ENCODE measurements around the gene PEX10. TPM values are rescaled to one million over a fixed set of nuclear protein-coding genes. Genes with fewer than 3 reads are reported as not detected.

Gene PEX10
- total and polyA plus RNA-seq, 2 of the 8 experiments (the other 6 are each of a cell fraction or from before 2014, with no cell fraction given) = 24.3 to 26.9 TPM

DNA sequence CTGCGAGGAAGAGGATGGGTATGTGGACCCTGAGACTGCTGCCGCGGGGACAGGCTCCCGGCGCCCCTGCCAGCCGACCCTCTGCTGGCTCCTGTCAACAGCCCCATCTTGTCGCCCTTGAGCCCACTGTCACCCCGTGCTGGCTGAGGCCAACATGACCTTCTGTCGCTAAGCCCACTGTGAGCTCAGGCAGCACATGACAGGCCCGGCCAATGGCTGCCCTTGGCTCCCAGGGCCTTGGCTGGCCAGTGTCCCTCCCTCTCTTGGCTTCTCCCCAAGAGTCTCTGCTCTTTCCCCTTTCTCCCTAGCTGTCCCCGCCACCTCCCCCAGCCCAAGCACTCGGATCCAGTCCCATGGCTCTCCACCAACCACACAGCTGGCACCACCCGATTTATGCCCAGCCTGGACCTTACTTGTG is 3.5 kb downstream of the PEX10 start:
- H4K20me1 ChIP-seq (replicated peaks in 1 of 2; ENCODE audit: control insufficient read depth in 1 of 2, insufficient read depth in 2 of 2, low read length in 2 of 2) = peaks cover 4 to 13% of the 10 kb centered on the region in 2 experiments
- no peak overlapping the region for H4K91ac ChIP-seq (replicated peaks; ENCODE audit: insufficient read length, low read length)
- H3K9ac ChIP-seq (replicated peaks in 1 of 4; ENCODE audit: extremely low read depth in 1 of 4, low read depth in 3 of 4, low read length in 3 of 4) = no peak overlapping the region
- no peaks in the 10 kb centered on the region for H3K79me1 ChIP-seq (ENCODE audit: low read depth, low read length)
- WGBS, 2 experiments (ENCODE audit: extremely low coverage in 1 of 2, insufficient coverage in 1 of 2, insufficient read length in 1 of 2, insufficient replicate concordance in 2 of 2, low coverage in 1 of 2, low lambda C conversion rate in 2 of 2, missing lambda C conversion rate in 1 of 2) = 91% methylated on average over 10 of the region's 13 CpGs; no CpG with 5 or more reads in 1 of the 2 experiments
- CTCF ChIA-PET (ENCODE audit: partially characterized antibody) = no interaction called here
- no peak overlapping the region for H2BK15ac ChIP-seq (ENCODE audit: low read length)
- H2AFZ ChIP-seq (ENCODE audit: low read length) = no peak overlapping the region
- H3K4ac ChIP-seq (replicated peaks; ENCODE audit: insufficient read length, low read depth, low read length) = no peak overlapping the region
- H3K23ac ChIP-seq (ENCODE audit: insufficient read length) = no peak overlapping the region
- peaks cover 17 to 32% (median 25%) of the 10 kb centered on the region in 4 experiments; a peak in 7 of 8 replicates for H3K36me3 ChIP-seq (ENCODE audit: control insufficient read depth in 2 of 4, insufficient read depth in 4 of 4, low read length in 3 of 4)
- FAIRE-seq (no peak), DNase-seq (ENCODE audit: low read depth in 1 of 2, low spot score in 2 of 2) (no peak)
- H3K79me2 ChIP-seq (ENCODE audit: control insufficient read depth in 1 of 2, insufficient read depth in 2 of 2, low read length in 2 of 2) = peaks cover 0 to 6% of the 10 kb centered on the region in 2 experiments; a peak in 1 of 4 replicates
- no peak overlapping the region for H4K8ac ChIP-seq (ENCODE audit: extremely low read depth, insufficient read depth, low read length)
- peaks cover 15% of the 10 kb centered on the region for H3K23me2 ChIP-seq (ENCODE audit: low read depth, low read length)
- no peak overlapping the region for H3K4me2 ChIP-seq (ENCODE audit: insufficient read depth in 1 of 2, low read depth in 2 of 2, low read length in 2 of 2)
- H2BK120ac ChIP-seq (replicated peaks; ENCODE audit: low read depth, low read length) = no peak overlapping the region
- H3K56ac ChIP-seq (replicated peaks; ENCODE audit: insufficient read length, low read depth, low read length) = no peak overlapping the region
- no peak overlapping the region for H2BK5ac ChIP-seq (ENCODE audit: low read depth, low read length)
- no peak overlapping the region for H2BK20ac ChIP-seq (ENCODE audit: low read length)
- no peak overlapping the region for H4K5ac ChIP-seq (ENCODE audit: insufficient read length, low read depth, low read length)
- H3K4me3 ChIP-seq (ENCODE audit: extremely low read depth in 1 of 4, insufficient read depth in 2 of 4, low read depth in 3 of 4, low read length in 4 of 4) = no peak overlapping the region
- H3K4me1 ChIP-seq (replicated peaks in 1 of 4; ENCODE audit: control insufficient read depth in 3 of 4, insufficient read depth in 4 of 4, low read length in 3 of 4) = peaks cover 0 to 10% (median 7%) of the 10 kb centered on the region in 4 experiments; a peak in 5 of 7 replicates
- H3K27me3 ChIP-seq (replicated peaks in 1 of 4; ENCODE audit: control insufficient read depth in 3 of 4, extremely low read depth in 1 of 4, insufficient read depth in 3 of 4, low read length in 3 of 4) = no peaks in the 10 kb centered on the region
- H3K9me3 ChIP-seq (ENCODE audit: insufficient read depth in 2 of 2, low read depth in 1 of 2, low read length in 1 of 2) = no peaks in the 10 kb centered on the region
- TF ChIP-seq POLR2A (IDR thresholded peaks at IDR 0.05; ENCODE audit: control extremely low read depth in 1 of 2, low read depth in 2 of 2, low read length in 2 of 2) = peak in 1 of 2 experiments; percentile 23; a peak in 1 of 3 replicates
- no peak for TF ChIP-seq CREB1 (IDR thresholded peaks at IDR 0.05)
- TF ChIP-seq E2F6 (IDR thresholded peaks at IDR 0.05) = no peak
- TF ChIP-seq YY1 (IDR thresholded peaks at IDR 0.05; ENCODE audit: low read depth, low read length) = no peak
- TF ChIP-seq BRCA1 (IDR thresholded peaks at IDR 0.05; ENCODE audit: low read depth, low read length) = no peak
- H3K18ac ChIP-seq (ENCODE audit: extremely low read depth, low read length) = no peak overlapping the region
- H3K27ac ChIP-seq (ENCODE audit: low read depth, low read length) = no peak overlapping the region
- no peak overlapping the region for H3K14ac ChIP-seq (ENCODE audit: insufficient read length)
- no peak overlapping the region for H2AK5ac ChIP-seq (ENCODE audit: low read depth, low read length)
- POLR2A ChIA-PET (ENCODE audit: partially characterized antibody) = interaction anchor here (1.0 to 4.4 kb wide), 5 partner anchors 11 to 51 kb away, joined by 3 to 29 read pairs (median 3); no protein-coding TSS in a partner anchor
- no peak overlapping the region for H2BK12ac ChIP-seq (ENCODE audit: low read depth, low read length)

Data from H1 (cell line).